Stimulated activated CD4-positive, alpha-beta T cell treated with anti-CD3 and anti-CD28 coated beads, Interleukin-1b, Interleukin-23, amount 100 ng/mL, for 4 hours (primary cell): ENCODE data around the gene MAGI3.
"Not testable (repeated sequence)": the region's sequence is repeated elsewhere in the genome, so short reads cannot be mapped to it uniquely, and the experiment has no call there.

Experiments used
- DNase-seq, 2 donors: peaks; one replicate each; pipeline ENCODE4 v3.0.0-alpha.2; 2020; ENCODE audit warnings: low read depth in 2 of 2

The MAGI3 gene

GRCh38 chr1:113442131-113442530 is 51.8 kb downstream of the MAGI3 start:
- no peak for DNase-seq

- no peak for DNase-seq
Observed at GRCh38 chr1:113444857-113445256, 54.5 kb downstream of the MAGI3 start.

- DNase-seq = no peak
Observed at GRCh38 chr1:113451710-113452109, 61.4 kb downstream of the MAGI3 start.

GRCh38 chr1:113452921-113453770 is 62.8 kb downstream of the MAGI3 start:
- DNase-seq = no peak

GRCh38 chr1:113453771-113454083 is 63.4 kb downstream of the MAGI3 start:
- DNase-seq = no peak

GRCh38 chr1:113455374-113455773 is 65.1 kb downstream of the MAGI3 start:
- DNase-seq = no peak

GRCh38 chr1:113456967-113457366 is 66.7 kb downstream of the MAGI3 start:
- no peak for DNase-seq

- DNase-seq = no peak
Observed at GRCh38 chr1:113459279-113459678, 69.0 kb downstream of the MAGI3 start.

GRCh38 chr1:113467991-113468390 is 77.7 kb downstream of the MAGI3 start:
- no peak for DNase-seq

GRCh38 chr1:113478427-113479195 is 88.3 kb downstream of the MAGI3 start:
- DNase-seq = not testable (repeated sequence)

- no peak for DNase-seq
Observed at GRCh38 chr1:113479713-113480676, 89.7 kb downstream of the MAGI3 start.

- not testable (repeated sequence) for DNase-seq
Observed at GRCh38 chr1:113485131-113485530, 94.8 kb downstream of the MAGI3 start.

GRCh38 chr1:113488576-113489177 is 98.4 kb downstream of the MAGI3 start:
- no peak for DNase-seq

- DNase-seq = no peak
Observed at GRCh38 chr1:113490384-113490783, 100.1 kb downstream of the MAGI3 start.

GRCh38 chr1:113493533-113493932 is 103.2 kb downstream of the MAGI3 start:
- DNase-seq = no peak

GRCh38 chr1:113505357-113505756 is 115.0 kb downstream of the MAGI3 start:
- no peak for DNase-seq

GRCh38 chr1:113507552-113508214 is 117.4 kb downstream of the MAGI3 start:
- no peak for DNase-seq

- no peak for DNase-seq
Observed at GRCh38 chr1:113508364-113509164, 118.2 kb downstream of the MAGI3 start.

- DNase-seq = not testable (repeated sequence)
Observed at GRCh38 chr1:113509766-113510165, 119.5 kb downstream of the MAGI3 start.

- no peak for DNase-seq
Observed at GRCh38 chr1:113511269-113511668, 121.0 kb downstream of the MAGI3 start.
